Type B pancreatic cell (in vitro differentiated cells): ENCODE results near the gene ZNRF4. TPM values are rescaled to one million over a fixed set of nuclear protein-coding genes. Genes with fewer than 3 reads are reported as not detected.

ENCODE experiments used
- DNase-seq: peaks from one replicate; pipeline ENCODE4 v3.0.0; 2021; ENCODE audit warnings: mixed read lengths; ENCODE audit not compliant: unreplicated experiment; ENCODE audit errors: extremely low spot score
- H3K27ac Mint-ChIP-seq: 2 replicates; pipeline ENCODE4 v1.8.0; 2021; ENCODE audit warnings: mild to moderate bottlenecking, mixed read lengths
- H3K27me3 Mint-ChIP-seq: 2 replicates; pipeline ENCODE4 v1.8.0; 2021; ENCODE audit warnings: mixed read lengths
- H3K36me3 Mint-ChIP-seq: 2 replicates; pipeline ENCODE4 v1.8.0; 2021; ENCODE audit warnings: mixed read lengths
- H3K4me1 Mint-ChIP-seq: one replicate; pipeline ENCODE4 v1.8.0; 2021; ENCODE audit warnings: mixed read lengths; ENCODE audit not compliant: unreplicated experiment
- H3K4me3 Mint-ChIP-seq: 2 replicates; pipeline ENCODE4 v1.8.0; 2021; ENCODE audit warnings: mild to moderate bottlenecking, mixed read lengths
- H3K9me3 Mint-ChIP-seq: 2 replicates; pipeline ENCODE4 v1.8.0; 2021; ENCODE audit warnings: mixed read lengths
- CTCF ChIP-seq: fragments of 200-600 bp; sonication (generic); conservative IDR thresholded peaks from 2 replicates; pipeline ENCODE4 v1.5.0; 2021; ENCODE audit warnings: antibody characterized with exemption, mild to moderate bottlenecking
- total RNA-seq: library from RNA; stranded (reverse); gene quantifications from 2 replicates; pipeline ENCODE4 v1.2.1, GENCODE V29; 2021; ENCODE audit warnings: low replicate concordance

ZNRF4 gene
- total RNA-seq, 1 donor from 2014 or later, result not detected

- Mint-ChIP-seq H3K27ac (no peak overlapping the region), H3K4me3 (no peak overlapping the region), H3K36me3 (no peaks in the 10 kb centered on the region), H3K27me3 (peaks cover 44% of the 10 kb centered on the region), H3K9me3 (no peaks in the 10 kb centered on the region), H3K4me1 (peaks cover 12% of the 10 kb centered on the region)
- no peak for TF ChIP-seq CTCF
- no peak for DNase-seq
Observed at GRCh38 chr19:5497297-5497696, 42.1 kb downstream of the ZNRF4 start.

GRCh38 chr19:5498830-5499550 lies 43.8 kb downstream of the ZNRF4 start:
- TF ChIP-seq CTCF, result no peak
- H3K36me3 Mint-ChIP-seq, result peaks cover 4% of the 10 kb centered on the region
- peaks cover 7% of the 10 kb centered on the region for H3K9me3 Mint-ChIP-seq
- H3K4me1 Mint-ChIP-seq, result peaks cover 7% of the 10 kb centered on the region
- H3K4me3 Mint-ChIP-seq, result no peak overlapping the region
- H3K27ac Mint-ChIP-seq, result no peak overlapping the region
- peaks cover 39% of the 10 kb centered on the region for H3K27me3 Mint-ChIP-seq
- DNase-seq, result no peak

- no peak overlapping the region for H3K4me3 Mint-ChIP-seq
- peaks cover 25% of the 10 kb centered on the region for H3K27me3 Mint-ChIP-seq
- H3K9me3 Mint-ChIP-seq, result peaks cover 9% of the 10 kb centered on the region
- no peak overlapping the region for H3K27ac Mint-ChIP-seq
- no peak for TF ChIP-seq CTCF
- DNase-seq, result no peak
- H3K36me3 Mint-ChIP-seq, result peaks cover 4% of the 10 kb centered on the region
- peaks cover 7% of the 10 kb centered on the region for H3K4me1 Mint-ChIP-seq
Observed at GRCh38 chr19:5501907-5502306, 46.7 kb downstream of the ZNRF4 start.

GRCh38 chr19:5503598-5503997 lies 48.4 kb downstream of the ZNRF4 start:
- Mint-ChIP-seq H3K27ac (no peak overlapping the region), H3K4me1 (peaks cover 7% of the 10 kb centered on the region), H3K36me3 (peaks cover 4% of the 10 kb centered on the region), H3K9me3 (peaks cover 9% of the 10 kb centered on the region), H3K4me3 (no peak overlapping the region), H3K27me3 (peaks cover 21% of the 10 kb centered on the region)
- no peak for DNase-seq
- TF ChIP-seq CTCF, result peak; percentile 41

GRCh38 chr19:5504114-5504513 lies 48.9 kb downstream of the ZNRF4 start:
- TF ChIP-seq CTCF, result no peak
- no peak for DNase-seq
- Mint-ChIP-seq H3K36me3 (peaks cover 4% of the 10 kb centered on the region), H3K4me3 (no peak overlapping the region), H3K27me3 (peaks cover 18% of the 10 kb centered on the region), H3K27ac (no peak overlapping the region), H3K9me3 (peaks cover 9% of the 10 kb centered on the region), H3K4me1 (peaks cover 5% of the 10 kb centered on the region)

Other genes starting within 250 kb of the ZNRF4 start
- 73.3 and 234 TPM in 2 replicates for gene PTPRS, start 114.6 kb upstream of the ZNRF4 start, total RNA-seq
- gene TINCR, start 112.5 kb downstream of the ZNRF4 start, total RNA-seq, result 9.0 and 52.4 TPM in 2 replicates
- gene SAFB2, start 167.4 kb downstream of the ZNRF4 start, total RNA-seq, result 60.9 and 93.4 TPM in 2 replicates
- 103 and 127 TPM in 2 replicates for gene SAFB, start 167.7 kb downstream of the ZNRF4 start, total RNA-seq
- 42.2 and 50.0 TPM in 2 replicates for gene MICOS13, start 225.1 kb downstream of the ZNRF4 start, total RNA-seq
- gene HSD11B1L, start 225.6 kb downstream of the ZNRF4 start, total RNA-seq, result 6.2 and 11.0 TPM in 2 replicates
- gene RPL36, start 234.9 kb downstream of the ZNRF4 start, total RNA-seq, result 1,016 and 1,024 TPM in 2 replicates